Left renal cortex interstitium (tissue), 4 donors: ENCODE data around the gene DCAKD. TPM values are rescaled to one million over a fixed set of nuclear protein-coding genes. Genes with fewer than 3 reads are reported as not detected.

ENCODE experiments used
- DNase-seq, 4 donors: peaks; one replicate each; pipeline ENCODE4 v3.0.0-alpha.2; 2013; ENCODE audit warnings: low read depth in 4 of 4, low spot score in 2 of 4, missing footprints in 1 of 4
- polyA plus RNA-seq, 4 donors: library from polyadenylated mRNA; unstranded; fragments of 120-200 nt; gene quantifications; one replicate each; pipeline ENCODE4 v1.2.1, GENCODE V29; 2013; ENCODE audit not compliant: insufficient read length in 4 of 4

DCAKD gene
- polyA plus RNA-seq, 4 donors, result 46.3 to 69.4 (median 57.5) TPM

DNA sequence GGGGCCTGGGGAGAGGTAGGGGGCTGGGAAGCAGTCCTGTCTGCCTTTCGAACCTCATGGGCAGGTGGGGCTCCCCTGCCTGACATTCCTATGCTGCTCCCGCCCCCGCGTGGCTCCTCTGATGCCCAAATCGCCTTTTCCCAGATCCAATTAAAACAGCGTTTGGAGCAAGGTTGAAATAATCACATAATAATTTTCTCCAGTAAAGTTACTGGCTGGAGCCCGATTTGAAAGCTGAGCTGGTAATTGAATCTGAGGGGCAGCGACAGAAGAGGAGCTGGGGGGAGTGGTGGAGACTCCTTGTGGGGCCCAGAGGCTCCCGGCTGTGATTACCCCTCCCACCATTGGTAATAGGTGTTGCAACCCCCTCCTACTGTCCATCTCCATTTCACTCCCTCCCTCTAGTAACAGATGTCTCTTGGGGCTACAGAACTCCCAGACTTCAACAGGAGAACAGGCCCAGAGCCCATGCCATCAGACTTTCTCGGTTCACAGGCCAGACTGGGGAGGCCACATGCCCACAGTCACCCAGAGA, 44.4 kb downstream of the DCAKD start:
- DNase-seq, result no peak

DNA sequence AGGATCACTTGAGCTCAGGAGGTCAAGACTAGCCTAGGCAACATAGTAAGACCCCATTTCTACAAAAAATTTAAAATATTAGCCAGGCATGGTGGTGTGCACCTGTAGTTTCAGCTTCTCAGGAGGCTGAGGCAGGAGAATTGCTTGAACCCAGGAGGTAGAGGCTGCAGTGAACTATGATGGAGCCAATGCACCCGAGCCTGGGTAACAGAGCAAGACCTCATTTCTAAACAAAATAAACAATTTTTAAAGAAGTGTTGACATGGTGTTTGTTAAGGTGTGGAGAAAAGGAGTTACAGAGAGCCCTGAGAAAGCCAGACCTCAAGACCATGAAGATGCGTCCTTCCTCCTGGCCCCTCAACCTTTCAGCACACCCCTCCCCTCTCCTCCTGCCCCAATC, 45.7 kb downstream of the DCAKD start:
- DNase-seq, result no peak

DNA sequence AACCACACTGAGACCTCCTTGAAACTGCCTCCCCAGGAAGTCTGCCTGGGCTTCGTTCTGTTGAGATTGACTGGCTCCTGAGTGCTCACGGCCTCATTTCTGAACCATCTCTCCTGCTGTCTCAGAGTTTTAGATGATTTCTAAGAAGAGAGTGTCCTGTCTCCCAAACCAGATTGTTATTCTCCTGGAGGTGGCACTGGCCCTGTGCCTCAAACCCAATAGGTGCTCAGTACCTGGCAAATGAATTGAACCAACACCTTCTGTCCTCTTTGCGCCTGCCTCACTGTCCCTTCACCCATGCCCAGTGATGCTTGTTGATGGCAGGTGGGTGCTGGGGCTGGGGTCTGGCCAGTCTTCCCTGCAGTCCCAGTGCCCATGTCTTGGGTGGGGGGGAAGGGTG, 47.0 kb downstream of the DCAKD start:
- no peak for DNase-seq

DNA sequence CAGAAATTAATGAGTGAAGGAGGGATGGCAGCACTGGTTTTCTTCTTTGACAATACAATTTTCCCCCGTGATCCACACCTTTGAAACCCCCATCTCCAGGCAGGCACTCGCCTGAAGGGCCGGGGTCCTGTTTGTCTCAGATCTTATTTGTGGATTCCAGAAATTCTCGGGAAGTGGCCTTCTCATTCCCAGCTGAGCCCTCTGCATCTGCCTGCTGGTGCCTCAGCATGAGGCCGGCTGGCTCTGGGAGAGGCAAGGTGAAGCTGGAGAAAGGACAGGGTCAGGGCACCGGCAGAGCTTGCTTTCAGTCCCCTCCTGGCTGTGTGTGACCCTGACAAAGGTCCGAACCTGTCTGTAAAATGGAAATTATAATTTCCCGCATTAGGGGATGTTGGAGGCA, 47.6 kb downstream of the DCAKD start:
- DNase-seq, result no peak

DNA sequence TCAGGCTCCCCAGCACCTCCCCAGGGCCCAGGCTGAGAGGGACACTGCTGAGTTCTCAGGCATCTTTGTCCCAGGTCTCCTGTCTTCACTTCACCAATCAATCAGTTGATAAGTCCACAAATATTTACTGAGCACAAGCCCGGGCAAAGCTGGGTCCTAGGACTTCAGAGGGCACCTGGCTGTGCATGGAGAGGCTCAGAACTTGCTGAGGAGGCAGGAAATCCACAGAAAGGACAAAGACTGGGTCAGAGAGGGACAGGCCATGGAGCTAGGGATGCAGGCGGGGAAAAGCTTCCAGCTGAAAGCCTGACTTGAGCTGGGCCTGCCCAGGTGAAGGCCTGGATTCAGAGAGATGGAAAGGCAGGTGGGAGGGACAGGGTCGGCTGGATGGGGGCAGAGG, 50.1 kb downstream of the DCAKD start:
- DNase-seq, result no peak

DNA sequence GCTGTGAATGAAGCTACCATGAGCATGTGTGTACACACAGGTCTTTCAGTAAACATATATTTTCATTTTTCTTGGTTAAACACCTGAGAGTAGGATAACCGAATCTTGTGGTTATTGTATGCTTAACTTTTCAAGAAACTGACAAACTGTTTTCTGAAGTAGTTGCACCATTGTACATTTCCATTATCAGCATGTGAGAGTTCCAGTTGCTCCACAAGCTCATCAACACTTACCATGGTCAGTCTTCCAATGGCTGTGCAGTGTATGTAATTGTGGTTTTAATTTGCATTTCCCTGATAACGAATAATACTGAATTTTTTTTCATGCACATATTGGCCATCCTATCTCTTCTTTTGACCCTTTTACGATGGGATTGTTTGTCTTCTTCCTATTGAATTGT, 52.0 kb downstream of the DCAKD start:
- DNase-seq, result no peak

DNA sequence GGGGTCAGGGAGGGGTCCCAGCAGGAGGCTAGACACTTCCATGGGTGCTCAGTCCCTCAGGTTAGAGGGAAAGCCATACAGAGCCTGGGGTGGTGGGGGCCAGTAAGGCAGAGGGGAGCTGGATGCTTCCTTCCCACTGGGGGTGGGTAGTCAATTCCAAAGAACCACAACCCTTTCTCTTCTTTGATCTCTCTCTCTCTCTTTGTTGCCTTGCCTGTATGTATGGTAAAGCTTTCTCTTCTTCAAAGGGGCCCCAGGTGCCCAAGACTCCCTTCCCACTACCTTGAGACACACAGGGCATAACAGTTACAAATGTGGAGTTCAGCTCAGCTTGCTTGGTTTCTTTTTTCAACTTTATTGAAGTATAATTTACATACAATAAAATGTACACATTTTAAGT, 52.8 kb downstream of the DCAKD start:
- no peak for DNase-seq

DNA sequence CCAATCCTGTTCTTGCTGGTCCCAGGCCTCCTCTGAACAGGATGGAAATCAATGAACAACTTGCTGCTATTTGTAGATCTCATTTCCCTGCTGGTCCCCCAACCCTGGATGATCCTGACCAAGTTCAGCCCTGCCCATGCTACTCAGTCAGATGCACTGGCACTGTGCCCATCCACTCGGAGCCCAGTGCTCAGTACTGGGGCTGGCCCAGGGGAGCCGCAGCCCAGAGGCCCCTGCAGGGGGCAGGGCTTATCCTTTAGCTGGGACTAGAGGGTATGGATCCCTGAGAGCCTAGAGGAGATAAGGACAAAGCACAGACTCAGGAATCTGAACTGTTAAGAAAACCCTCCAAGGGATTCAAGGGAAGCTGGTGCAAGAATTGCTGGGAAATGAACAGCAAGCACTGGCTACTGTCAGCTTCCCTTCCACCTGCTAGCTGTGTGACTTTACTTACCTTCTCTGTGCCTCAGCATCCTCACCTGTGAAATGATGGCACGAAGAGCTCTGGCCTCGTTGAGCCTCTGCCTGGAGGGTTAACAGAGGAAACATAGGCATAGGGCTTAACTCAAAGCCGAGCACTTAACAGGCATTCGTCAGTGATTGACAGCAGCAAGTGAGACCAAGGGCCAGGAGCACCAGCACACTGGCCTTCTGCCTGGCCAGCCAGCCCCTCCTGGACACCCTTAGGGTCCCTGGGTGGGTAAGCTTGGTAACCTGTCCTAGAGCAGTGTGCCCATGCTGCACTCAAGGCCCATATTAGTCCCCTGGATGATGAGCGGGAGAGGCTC, 53.5 kb downstream of the DCAKD start:
- DNase-seq, result no peak

DNA sequence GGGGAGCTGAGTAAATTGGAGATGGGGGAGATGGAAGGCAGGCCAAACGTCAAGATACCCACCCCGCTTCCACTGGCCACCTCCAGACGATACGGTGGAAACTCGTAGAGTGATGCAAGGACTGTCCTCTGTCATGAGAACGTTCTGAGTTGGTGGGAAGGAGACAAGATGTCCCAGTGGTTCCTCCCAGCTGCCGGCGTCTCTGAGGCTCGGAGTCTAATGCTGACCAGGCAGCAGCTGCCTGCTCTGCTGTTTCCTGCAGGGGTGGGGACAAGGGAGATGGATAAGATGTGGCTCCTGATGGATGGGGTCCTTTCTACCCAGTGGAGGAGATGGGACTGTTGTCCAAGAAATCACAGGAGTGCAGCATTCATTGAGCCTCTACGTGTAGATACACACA, 55.1 kb downstream of the DCAKD start:
- no peak for DNase-seq

DNA sequence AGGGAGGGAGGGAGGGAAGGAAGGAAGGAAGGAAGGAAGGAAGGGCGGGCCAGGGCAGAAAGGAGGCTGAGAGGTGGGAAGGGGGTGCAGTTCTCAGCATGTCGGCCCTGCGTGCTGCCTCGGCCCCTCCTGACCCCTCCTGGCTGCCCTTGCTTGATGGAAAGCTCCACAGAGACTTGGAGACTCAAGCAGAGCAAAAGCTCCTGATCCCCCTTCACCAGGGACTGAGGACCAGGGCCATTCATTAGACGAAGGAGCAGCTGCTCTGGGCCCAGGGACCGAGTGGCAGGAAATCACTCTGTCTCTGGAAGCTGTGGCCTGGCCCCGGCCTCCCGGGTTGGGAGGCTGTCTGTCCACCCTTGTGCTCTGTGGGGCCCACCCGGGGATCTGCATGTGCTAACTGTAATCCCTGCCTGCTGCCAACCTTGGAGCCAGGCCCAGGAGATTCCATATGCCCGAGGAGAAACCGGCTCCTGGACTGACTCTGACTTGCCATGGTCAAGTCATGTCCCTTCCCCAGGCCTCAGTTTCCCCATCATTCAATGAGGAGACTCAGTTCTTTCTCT, 55.9 kb downstream of the DCAKD start:
- no peak for DNase-seq

DNA sequence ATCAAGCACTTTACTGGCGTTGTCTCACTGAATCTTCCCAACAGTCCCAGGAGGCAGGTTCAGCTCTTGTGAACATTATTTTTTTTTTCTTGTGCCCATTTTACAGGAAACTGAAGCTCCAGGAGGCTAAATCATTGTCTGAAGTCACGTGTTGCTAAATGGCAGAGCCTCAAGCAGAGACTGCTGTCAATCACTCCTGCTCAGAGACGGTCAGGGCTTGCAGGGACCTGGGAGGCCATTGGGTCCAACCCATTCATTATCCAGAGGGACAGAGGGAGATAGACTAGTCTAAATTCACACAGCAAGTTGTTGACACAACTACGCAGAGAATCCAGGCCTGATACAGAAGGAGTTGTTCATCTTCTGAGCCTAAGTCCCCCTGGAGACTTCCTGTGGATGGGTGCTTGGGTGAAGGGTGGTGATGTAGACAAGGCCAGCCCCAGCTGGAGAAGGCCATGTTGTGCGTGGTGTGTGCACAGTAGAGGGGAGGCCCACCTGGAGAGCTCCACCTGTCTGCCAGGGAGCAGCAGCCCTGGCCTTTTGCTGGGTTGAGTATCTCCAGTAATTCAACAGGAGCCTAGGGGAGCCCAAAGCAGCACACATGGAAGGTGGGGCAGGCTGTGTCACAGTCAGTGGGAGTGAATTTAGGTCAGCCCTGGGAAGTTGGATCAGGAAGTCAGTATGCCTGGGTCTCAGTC, 59.0 kb downstream of the DCAKD start:
- no peak for DNase-seq

DNA sequence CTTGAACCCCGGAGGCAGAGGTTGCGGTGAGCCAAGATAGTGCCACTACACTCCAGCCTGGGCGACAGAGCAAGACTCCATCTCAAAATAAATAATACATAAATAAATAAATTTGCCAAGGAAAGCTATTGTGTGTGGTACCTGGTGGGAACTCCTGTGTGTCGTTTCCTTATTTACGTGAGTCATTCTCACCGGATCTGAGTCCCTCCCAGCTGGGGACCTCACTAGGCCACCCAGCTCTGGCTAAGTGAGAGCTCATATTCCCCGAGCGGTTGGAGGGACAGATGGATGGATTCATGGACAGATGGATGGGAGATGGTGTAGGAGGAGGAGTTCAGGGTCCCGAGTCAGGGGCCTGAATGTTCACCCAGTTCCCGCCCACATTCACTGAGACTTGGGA, 60.4 kb downstream of the DCAKD start:
- no peak for DNase-seq

DNA sequence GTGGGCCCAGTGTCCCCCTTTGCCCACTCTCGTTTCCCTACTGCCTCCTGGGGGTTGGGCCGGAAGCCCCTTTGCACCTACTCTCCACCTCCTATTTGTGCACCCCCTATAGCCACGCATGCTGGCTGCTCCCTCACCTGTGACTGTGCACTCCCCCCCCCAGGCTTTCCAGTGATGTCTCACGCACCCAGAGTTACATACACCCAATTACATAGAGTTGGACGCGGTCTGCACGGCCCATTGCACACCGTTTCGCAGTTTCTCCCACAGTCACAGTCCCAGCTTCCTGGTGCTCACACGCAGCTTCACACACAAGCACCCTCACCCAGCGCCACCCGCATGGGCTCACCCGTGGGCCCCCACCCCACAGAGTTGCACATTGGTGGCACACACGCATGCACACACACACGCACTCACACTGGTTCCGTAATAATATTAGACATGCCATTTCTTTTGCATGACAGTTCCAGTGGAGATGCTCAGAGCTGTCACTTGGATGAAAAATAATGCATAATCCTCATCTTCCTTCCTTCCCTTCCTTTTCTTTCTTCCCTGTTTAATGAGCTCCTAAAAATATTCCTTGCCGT, 61.8 kb downstream of the DCAKD start:
- DNase-seq, result no peak

DNA sequence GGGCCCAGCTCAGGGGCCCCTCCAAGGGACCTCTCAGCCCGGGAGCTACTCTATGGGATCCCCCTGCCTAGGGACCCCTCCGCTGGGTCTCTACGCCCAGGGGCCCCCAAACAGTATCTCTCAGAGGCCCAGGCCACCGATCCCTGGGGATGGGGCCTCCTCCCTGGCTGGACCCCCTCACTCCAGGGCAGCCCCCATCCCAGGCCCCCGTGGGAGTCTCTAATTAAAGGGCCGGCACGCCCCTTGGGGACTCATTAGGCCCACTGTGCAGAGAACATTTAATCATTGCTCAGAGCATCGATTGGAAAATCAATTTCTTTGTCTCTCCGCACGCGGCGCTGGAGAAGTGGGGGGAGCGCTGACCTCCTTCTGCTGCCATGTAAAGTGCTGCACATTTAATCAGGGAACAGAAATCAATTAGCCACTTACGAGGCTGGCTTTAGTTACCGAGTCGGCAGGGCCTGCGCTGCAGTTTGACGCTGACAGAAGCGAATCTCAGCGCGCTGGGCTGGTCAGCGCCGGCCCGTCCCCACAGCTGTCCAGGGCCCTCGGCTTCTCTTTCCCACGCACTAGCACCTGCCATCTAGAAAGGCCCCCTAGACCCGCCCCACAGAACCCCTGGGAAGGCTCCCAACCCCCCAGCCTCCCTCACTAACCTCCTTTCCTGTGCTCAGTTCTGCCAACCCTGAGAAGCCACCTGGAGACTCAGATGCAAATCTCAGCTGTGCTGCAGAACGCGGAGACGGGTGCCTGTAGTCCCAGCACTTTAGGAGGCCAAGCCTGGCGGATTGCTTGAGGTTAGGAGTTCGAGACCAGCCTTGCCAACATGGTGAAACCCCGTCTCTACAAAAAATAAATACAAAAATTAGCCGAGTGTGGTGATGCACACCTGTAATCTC, 63.1 kb downstream of the DCAKD start:
- DNase-seq, result no peak

DNA sequence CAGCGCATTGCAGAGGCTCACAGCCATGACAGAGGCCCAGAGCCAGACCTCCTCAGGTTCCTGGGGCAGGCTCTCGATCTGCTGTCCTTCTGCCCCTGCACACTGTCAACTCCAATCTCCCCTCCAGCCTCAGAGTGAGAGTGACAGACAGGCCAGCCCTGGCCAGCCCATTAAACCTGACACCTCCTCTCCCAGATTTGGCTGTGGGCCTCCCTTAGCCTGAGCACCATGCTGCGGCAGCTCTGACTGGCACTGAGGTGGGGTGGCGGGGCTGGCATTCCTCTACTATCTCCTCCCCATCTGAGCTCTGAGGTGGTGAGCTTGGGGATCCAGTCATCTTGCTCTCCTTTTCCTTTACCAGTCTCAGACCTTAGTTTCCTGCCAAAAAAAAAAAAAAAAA, 67.9 kb downstream of the DCAKD start:
- DNase-seq, result no peak

DNA sequence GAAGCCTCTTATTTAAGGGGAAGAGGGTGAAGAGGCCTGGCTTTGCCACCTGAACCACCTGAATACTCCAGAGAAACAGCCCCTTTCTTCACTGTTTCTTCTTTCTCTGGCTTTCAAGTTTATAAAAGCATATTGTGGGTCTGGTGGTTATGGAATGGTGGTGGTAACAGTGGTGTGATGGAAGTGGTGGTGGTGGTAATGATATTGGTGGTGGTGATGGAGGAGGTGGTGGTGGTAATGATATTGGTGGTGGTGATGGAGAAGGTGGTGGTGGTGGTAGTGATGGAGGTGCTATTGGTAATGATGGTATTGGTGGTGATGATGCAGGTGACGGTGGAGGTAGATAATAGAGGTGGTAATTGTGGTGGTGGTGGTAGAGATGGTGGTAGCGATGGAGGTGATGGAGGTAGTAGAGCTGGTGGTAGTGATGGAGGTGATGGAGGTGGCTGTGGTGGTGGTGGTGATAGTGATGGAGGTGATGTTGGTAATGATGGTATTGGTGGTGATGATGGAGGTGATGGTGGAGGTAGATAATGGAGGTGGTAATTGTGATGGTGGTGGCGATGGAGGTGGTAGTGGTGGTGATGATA, 69.2 kb downstream of the DCAKD start:
- no peak for DNase-seq

DNA sequence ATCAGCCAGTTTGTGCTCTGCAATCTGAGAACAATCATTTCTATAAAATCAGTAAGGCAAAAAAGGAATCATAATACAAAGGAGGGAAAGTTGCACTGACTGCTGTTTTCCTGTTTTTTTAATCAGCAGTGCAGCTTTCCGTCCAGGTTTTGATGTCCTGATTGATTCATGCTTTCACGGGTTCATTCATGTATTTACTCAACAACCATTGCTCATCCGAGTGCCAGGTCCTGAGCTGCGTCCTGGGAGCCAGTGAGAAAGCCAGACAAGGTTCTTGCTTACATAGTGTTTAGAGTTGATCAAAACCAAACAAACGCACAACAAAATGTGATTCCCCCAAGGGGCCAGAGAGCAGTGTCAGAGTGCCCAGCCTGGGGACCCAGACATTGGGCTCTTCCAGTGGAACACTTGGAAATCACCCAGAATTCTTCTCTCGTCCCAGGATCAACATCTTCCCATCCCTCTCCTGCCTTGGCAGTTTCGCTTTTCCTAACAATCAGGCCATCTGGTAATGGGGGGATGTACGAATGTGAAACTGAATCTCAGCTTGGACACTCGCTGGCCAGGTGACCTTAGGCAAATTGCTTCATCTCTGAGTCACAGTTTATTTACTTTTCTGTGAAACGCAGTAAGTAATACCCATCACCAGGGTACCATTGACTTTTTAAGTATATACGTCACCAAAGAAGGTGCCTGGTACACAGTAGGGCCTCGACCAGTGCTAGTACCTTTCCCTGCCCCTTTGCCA, 70.0 kb downstream of the DCAKD start:
- DNase-seq, result no peak

DNA sequence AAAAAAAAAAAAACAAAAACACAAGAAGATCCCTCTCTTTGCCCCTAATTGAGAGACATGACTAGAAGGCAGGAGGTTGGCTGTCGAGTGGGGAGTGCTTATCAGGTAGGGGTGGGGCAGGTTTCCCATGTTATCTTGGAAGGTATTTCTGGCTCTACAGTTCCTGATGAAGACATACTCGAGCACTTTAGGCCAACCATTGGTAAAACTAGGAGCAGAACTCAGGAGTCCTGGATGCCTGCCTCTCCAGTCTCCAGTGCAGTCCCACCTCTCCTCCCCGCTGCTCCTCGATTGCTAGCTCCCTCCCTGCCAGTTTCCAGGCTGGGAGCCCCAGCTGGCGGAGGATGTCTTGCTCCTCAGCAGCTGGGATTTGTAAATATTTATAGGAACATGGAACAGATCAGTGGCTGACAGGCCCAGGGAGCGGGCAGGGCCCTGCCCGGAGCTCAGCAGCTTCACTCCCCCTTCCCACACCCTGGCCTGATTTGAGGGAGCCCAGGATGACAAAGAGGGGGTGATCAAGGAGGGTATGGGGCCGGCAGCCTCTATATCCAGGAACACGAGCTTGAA, 71.9 kb downstream of the DCAKD start:
- no peak for DNase-seq

DNA sequence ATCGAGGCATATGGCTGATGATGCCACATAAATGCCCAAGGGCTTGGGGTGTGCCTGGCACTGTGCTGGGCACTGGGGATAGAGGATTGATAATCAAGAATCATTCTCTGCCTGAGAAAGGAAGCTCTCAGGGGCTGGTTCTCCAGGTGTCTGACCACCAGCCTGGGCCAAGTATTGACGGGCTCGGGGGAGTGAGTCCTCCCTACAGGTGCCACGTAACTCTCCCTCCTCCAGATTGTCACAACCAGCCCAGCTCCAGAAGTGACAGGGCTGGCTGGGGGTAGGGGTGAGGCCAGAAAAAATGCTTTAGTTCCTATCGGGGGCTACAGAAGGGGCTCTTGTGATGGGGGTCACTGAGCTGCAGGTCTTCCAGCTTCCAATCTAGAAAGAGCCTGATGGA, 72.6 kb downstream of the DCAKD start:
- no peak for DNase-seq
